ENCODE data around the gene RBM34. TPM values are rescaled to one million over a fixed set of nuclear protein-coding genes. Genes with fewer than 3 reads are reported as not detected.
"Not testable (repeated sequence)": the region's sequence is repeated elsewhere in the genome, so short reads cannot be mapped to it uniquely, and the experiment has no call there.

The RBM34 gene
- total and polyA plus RNA-seq, 8 donors, result 13.5 to 45.1 (median 27.7) TPM

- peak; percentile 6 to 20 (median 14) for ATAC-seq
- no peaks in the 10 kb centered on the region for H3K9me3 ChIP-seq
- H3K4me3 ChIP-seq, result peak overlapping the region; percentile 53 to 83 (median 76)
- WGBS, 2 donors, result 58 to 59% methylated on average over 21 of the region's 21 CpGs
- H3K27ac ChIP-seq, result peak overlapping the region; percentile 84 to 90 (median 86)
- DNase-seq, result no peak
- TF ChIP-seq, protein P1, sequence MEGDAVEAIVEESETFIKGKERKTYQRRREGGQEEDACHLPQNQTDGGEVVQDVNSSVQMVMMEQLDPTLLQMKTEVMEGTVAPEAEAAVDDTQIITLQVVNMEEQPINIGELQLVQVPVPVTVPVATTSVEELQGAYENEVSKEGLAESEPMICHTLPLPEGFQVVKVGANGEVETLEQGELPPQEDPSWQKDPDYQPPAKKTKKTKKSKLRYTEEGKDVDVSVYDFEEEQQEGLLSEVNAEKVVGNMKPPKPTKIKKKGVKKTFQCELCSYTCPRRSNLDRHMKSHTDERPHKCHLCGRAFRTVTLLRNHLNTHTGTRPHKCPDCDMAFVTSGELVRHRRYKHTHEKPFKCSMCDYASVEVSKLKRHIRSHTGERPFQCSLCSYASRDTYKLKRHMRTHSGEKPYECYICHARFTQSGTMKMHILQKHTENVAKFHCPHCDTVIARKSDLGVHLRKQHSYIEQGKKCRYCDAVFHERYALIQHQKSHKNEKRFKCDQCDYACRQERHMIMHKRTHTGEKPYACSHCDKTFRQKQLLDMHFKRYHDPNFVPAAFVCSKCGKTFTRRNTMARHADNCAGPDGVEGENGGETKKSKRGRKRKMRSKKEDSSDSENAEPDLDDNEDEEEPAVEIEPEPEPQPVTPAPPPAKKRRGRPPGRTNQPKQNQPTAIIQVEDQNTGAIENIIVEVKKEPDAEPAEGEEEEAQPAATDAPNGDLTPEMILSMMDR (IDR thresholded peaks at IDR 0.05), result no peak
- H3K36me3 ChIP-seq, result peaks cover 0 to under 1% (median 0%) of the 10 kb centered on the region in 3 donors
- no peak for FAIRE-seq
- intact Hi-C loops (cut with DNase I), result no loop called here
- no peaks in the 10 kb centered on the region for H3K27me3 ChIP-seq
- H3K4me1 ChIP-seq, result peaks cover 0 to 10% (median 6%) of the 10 kb centered on the region in 3 donors
Measured at GRCh38 chr1:235161685-235162327, 756 bp upstream of the RBM34 start.

DNA sequence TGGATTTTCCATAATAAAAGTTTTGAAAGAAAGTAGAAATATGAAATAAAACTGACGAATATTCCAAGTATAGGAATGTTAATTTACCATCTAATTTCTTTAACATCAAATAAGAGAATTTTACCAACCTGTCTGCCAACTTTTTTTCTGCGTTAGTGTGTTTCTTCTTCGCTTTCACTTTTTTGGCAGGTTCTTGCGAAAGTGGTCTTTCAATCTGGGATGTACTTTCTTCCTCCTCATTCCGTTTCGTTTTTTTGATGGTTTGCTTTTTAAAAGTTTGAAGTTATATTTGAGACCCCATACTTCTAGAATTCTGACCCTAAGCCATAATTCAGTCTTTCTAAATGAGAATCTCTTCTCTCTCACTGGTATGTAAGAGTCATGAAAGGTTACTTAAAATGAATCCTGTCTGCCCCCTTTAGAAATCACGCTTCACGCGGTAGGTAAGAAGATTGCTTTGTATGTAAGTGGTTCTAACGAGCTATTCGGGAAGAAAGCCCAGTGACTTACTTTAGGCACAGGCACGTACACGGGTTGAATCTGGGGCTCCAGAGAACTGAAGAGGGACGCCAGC, 580 bp downstream of the RBM34 start:
- FAIRE-seq, result no peak
- intact Hi-C loops (cut with DNase I), result no loop called here
- Histone ChIP-seq H3K27me3 (no peaks in the 10 kb centered on the region), H3K27ac (peak overlapping the region; percentile 84 to 90 (median 86)), H3K36me3 (peaks cover 0 to 3% (median 0%) of the 10 kb centered on the region in 3 donors), H3K9me3 (no peaks in the 10 kb centered on the region), H3K4me3 (peak overlapping the region; percentile 53 to 83 (median 76)), H3K4me1 (peaks cover 0 to 10% (median 6%) of the 10 kb centered on the region in 3 donors)
- WGBS, 2 donors, result 6 to 7% methylated on average over 14 of the region's 14 CpGs
- ATAC-seq, result peak in 3 of 4 donors; percentile 32 to 64 (median 60)
- TF ChIP-seq, protein P1 (IDR thresholded peaks at IDR 0.05), result no peak
- no peak for DNase-seq

DNA sequence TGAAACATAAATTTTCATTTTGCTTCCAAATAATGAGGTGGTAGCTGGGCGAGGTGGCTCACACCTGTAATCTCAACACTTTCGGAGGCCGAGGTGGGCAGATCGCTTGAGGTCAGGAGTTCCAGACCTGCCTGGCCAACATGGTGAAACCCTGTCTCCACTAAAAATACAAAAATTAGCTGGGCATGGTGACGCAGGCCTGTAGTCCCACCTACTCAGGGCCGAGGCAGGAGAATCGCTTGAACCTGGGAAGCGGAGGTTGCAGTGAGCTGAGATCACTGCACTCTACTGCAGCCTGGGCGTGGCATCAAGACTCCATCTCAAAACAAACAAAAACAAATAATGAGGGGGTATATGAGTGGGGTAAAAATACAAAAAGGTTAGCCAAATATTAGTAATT, 1.1 kb downstream of the RBM34 start:
- FAIRE-seq; intact Hi-C loops (cut with DNase I); H3K27me3 ChIP-seq; ATAC-seq; H3K36me3 ChIP-seq; DNase-seq; H3K9me3 ChIP-seq; H3K27ac ChIP-seq; H3K4me1 ChIP-seq: not testable (repeated sequence)
- peak overlapping the region in 3 of 4 donors; percentile 53 to 83 (median 72) for H3K4me3 ChIP-seq
- 90 to 94% methylated on average over 9 of the region's 9 CpGs for WGBS, 2 donors

GRCh38 chr1:235159284-235159683, 1.8 kb downstream of the RBM34 start:
- DNase-seq; H3K4me3 ChIP-seq; FAIRE-seq; H3K9me3 ChIP-seq; H3K36me3 ChIP-seq; ATAC-seq; H3K27ac ChIP-seq; H3K27me3 ChIP-seq; intact Hi-C loops (cut with DNase I); H3K4me1 ChIP-seq: not testable (repeated sequence)
- WGBS, 2 donors, result 89% methylated on average over 9 of the region's 9 CpGs

DNA sequence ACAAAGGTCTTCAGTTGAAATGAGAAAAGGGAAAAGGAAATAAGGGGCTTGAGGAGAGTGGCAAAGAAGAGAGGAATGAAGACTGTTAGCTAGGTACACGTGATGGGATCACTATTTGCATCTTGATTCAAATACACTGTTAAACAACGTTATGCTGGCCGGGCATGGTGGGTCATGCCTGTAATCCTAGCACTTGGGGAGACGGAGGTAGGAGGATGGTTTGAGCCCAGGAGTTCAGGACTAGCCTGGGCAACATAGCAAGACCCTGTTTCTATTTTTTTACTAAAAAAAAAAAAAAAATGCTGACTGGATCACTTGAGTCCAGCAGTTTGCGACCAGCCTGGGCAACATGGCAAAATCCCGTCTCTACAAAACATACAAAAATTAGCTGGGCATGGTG, 2.4 kb downstream of the RBM34 start:
- peaks cover 0 to 10% (median 6%) of the 10 kb centered on the region in 3 donors for H3K4me1 ChIP-seq
- 88 to 89% methylated on average over 6 of the region's 6 CpGs for WGBS, 2 donors
- FAIRE-seq, result no peak
- intact Hi-C loops (cut with DNase I), result no loop called here
- no peak overlapping the region for H3K27ac ChIP-seq
- no peaks in the 10 kb centered on the region for H3K27me3 ChIP-seq
- DNase-seq, result no peak
- no peak overlapping the region for H3K4me3 ChIP-seq
- no peaks in the 10 kb centered on the region for H3K9me3 ChIP-seq
- ATAC-seq, result no peak
- H3K36me3 ChIP-seq, result peaks cover 0 to 14% (median 3%) of the 10 kb centered on the region in 3 donors
- TF ChIP-seq, protein P1 (IDR thresholded peaks at IDR 0.05), result no peak

GRCh38 chr1:235157150-235157549, 3.9 kb downstream of the RBM34 start:
- TF ChIP-seq, protein P1 (IDR thresholded peaks at IDR 0.05), result no peak
- Histone ChIP-seq H3K4me3 (no peak overlapping the region), H3K27ac (no peak overlapping the region), H3K27me3 (no peaks in the 10 kb centered on the region), H3K36me3 (peaks cover 0 to 25% (median 6%) of the 10 kb centered on the region in 3 donors), H3K4me1 (peaks cover 0 to 10% (median 6%) of the 10 kb centered on the region in 3 donors), H3K9me3 (no peaks in the 10 kb centered on the region)
- FAIRE-seq, result no peak
- WGBS, 2 donors, result 91 to 94% methylated on average over 4 of the region's 4 CpGs
- no peak for ATAC-seq
- DNase-seq, result no peak
- intact Hi-C loops (cut with DNase I), result no loop called here

Measured in pancreas (tissue), 10 donors.